HT1080 (cell line): ENCODE results near the gene C19orf38. TPM values are rescaled to one million over a fixed set of nuclear protein-coding genes. Genes with fewer than 3 reads are reported as not detected.
"Not testable (repeated sequence)": the region's sequence is repeated elsewhere in the genome, so short reads cannot be mapped to it uniquely, and the experiment has no call there.

Experiments used
- DNase-seq: peaks from one replicate; pipeline ENCODE4 v3.0.0-alpha.2; 2015; ENCODE audit warnings: low read depth
- total RNA-seq: library from RNA; depleted of rRNA; stranded (reverse); fragments of >200 nt; shearing (Covaris generic); gene quantifications from 2 replicates; pipeline ENCODE4 v1.2.3, GENCODE V29; 2014

Gene C19orf38
- total RNA-seq, 1 experiment from 2014 or later = not detected

DNA sequence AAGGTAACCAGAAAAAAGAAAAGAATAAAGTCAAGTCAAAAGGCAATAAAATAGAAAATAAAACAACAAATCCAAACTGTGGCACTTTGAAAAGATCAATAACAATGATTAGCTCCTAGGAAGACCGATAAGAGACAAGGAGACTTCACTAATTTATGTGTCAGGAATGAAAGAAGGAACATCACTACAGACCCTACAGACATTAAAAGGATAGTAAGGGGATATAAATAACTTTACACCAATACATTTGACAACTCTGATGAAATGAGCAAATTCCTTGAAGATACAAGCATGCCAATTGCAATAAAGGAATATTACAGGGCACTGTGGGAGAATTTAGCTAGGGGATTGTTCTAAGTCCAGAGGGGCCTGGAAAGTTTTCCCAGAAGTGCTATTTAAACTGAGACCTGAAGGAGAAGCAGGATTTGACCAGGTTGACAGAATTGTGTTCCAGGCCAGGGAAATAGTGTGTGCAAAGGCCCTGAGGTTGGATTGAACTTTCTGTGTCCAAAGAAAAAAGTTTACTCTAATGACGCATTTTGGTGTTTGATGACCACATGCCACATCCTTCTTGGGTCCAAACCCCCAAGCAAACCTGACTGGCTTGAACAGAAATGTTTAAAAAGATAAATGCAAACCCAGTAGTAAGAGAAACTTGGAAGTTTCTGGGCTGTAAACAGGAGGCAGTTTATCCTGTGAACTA lies 1.6 kb upstream of the C19orf38 start:
- DNase-seq = no peak

DNA sequence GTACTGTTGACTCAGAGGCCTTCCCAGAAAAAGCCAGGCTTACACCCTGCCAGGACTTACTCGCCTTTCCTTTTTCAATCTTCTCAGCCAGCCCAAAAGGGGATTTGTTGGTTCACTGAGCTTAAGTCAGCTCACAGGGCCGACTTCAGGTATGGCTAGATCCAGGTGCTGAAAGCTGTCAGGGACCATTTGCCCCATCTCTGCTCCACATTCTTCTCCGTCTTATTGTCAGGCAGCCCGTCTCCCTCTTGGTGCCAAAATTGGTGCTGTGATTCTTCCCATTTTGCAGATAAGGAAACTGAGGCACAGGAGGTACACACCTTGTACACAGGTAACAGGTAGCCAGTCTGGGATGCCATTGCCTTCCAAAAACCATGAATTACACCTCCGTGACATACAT lies 2.4 kb downstream of the C19orf38 start:
- no peak for DNase-seq

DNA sequence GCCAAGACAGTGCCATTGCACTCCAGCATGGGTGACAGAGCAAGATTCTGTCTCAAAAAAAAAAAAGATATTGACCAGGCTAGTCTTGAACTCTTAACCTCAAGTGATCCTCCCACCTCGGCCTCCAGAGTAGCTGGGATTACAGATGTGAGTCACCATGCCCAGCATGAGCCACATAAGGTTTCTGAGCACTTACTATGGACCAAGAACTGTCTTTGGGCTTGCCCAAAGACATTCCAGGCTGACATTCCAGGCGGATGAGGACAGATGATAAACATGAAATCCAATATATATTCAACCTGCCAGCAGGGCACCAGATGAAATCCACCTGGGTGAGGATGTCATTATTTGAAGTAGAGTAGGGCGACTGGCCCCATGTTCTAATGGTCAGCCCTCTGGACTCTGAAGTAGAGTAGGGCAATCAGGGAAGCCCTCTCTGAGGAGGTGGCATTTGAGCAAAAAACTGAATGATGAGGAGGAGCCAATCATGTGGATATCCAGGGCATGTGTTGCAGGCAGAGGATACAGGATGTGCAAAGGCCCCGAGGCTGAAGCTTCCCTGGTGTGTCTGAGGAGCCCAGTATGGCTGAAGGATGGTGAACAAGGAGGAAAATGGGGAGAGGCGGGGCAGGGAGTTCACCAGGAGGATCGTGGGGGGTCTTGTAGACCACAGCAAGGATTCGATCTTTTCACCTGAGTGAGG lies 4.0 kb downstream of the C19orf38 start:
- DNase-seq = peak; percentile 66

DNA sequence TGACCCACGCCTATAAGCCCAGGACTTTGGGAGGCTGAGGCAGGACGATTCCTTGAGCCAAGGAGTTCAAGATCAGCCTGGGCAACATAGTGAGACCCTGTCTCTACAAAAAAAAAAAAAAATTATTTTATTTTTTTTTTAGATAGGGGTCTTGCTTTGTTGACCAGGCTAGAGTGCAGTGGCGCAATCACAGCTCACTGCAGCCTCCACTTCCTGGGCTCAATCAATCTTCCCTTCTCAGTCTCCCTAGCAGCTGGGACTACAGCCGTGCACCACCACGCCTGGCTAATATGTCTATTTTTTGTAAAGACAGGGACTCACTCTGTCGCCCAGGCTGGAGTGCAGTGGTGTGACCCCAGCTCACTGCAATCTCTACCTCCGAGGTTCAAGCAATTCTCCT lies 4.7 kb downstream of the C19orf38 start:
- no peak for DNase-seq

DNA sequence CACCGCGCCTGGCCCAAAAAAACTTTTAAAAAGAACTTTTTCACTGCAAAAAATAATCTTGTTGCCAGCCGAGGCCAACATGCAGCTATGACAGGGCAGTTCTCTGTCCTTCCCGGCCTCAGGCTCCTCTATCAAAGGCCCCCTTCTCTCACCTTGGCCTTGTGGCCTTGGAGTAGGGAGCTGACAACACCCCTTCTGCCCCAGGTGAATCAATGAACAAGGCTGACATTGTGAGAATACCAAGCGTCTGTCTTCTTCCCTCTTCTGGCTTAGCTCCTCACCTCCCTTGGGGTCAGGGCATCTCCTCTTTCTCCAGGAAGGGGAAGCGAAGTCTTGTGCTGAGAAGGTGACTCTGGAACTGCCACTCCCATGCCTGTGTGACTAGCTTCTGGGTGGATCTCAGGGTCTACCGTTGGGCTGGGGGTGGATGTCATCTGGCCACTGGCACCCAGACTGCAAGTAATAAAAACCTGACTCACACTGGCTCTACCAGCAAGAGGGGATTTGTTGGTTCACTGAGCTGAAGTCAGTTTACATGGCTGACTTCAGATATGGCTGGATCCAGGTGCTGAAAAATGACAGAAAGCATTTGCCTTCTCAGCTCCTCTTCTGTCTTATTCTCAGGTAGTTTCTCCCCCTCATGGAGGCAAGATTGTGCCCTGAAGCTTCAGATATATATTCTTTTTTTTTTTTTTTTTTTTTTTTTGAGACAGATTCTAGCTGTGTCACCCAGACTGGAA lies 6.3 kb downstream of the C19orf38 start:
- peak; percentile 24 for DNase-seq

DNA sequence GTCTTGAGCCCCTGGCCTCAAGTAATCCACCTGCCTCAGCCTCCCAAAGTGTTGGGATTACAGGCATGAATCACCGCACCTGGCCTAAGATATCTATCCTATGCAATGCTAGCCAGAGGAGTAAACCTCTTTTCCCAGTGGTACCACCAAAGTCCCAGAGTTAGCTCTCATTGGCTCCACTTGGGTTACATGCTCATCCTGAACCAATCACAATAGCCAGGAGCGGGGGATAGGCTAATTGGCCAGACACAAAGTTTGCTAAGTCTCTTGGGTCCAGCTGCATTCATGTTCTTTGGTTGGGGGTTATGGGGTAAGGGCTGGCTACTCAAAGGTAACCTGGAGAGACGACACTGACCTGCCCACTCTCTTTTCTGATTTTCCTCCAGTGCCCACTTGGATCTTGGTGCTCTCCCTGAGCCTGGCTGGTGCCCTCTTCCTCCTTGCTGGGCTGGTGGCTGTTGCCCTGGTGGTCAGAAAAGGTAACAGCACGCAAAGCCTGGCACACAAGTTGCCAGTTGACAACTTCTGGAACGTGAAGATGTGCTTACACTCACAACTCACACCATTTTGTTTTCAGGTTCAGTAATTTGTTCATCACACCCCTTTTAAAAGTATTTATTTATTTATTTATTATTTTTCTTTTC lies 7.8 kb downstream of the C19orf38 start:
- no peak for DNase-seq

DNA sequence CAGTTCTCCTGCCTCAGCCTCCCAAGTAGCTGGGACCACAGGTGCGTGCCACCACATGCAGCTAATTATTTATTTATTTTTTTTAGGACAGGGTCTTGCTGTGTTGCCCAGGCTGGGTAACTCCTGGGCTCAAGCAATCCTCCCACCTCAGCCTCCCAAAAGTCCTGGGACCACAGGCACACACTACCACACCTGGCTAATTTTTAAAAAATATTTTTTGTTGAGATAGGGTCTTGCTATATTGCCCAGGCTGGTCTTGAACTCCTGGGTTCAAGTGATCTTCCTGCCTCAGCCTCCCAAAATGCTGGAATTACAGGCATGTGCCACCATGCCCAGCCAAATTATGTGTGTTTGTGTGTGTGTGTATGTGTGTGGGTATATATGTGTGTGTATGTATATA lies 8.7 kb downstream of the C19orf38 start:
- not testable (repeated sequence) for DNase-seq

DNA sequence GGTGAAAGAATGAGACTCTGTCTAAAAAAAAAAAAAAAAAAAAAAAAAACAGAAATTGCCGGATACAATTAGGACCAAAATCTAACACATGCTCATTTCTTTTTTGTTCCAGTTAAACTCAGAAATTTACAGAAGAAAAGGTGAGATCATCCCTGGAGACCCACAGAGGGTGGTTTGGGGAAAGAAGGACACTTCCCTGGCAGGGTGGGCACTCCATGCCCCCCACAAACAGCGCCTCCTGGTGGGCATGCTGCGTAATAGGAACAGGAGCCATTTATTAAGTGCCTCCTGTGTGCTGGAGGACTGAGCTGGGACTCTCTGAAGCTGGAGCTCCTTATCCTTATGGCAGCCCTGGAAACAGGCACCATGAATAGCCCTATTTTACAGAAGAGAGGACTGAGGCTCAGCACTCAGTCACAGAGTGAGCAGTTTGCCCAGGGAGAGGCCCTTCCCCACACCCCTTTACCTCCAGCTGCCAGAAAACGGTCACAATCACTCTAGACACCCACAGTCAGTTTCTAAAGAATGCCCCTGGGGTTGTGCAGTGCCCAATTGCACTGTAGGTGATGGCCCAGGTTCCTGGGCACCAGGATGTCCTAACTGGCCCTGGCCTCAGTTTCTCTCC lies 10.1 kb downstream of the C19orf38 start:
- no peak for DNase-seq

DNA sequence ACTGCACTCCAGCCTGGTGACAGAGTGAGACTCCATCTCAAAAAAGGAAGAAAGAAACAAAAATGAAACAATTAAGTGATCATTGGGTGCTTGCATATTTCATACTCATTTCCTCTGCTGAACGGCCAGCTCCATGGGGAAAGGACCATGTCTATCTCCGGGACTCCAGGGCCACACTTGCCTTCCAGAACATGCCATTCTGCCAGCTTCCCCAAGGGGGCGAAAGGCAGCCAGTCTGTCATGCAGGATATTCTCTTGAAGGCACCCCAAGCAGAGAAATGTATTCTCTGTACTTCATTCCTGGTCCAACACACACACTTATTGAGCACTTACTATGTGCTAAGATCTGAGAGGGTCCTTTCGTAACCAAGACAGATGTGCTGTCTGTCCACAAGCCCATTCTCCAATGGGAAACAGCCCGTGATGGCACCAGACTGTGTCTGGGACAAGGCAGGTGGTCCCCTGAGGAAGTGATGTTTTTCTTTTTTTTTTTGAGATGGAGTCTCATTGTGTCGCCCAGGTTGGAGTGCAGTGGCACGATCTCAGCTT lies 13.0 kb downstream of the C19orf38 start:
- peak; percentile 23 for DNase-seq

DNA sequence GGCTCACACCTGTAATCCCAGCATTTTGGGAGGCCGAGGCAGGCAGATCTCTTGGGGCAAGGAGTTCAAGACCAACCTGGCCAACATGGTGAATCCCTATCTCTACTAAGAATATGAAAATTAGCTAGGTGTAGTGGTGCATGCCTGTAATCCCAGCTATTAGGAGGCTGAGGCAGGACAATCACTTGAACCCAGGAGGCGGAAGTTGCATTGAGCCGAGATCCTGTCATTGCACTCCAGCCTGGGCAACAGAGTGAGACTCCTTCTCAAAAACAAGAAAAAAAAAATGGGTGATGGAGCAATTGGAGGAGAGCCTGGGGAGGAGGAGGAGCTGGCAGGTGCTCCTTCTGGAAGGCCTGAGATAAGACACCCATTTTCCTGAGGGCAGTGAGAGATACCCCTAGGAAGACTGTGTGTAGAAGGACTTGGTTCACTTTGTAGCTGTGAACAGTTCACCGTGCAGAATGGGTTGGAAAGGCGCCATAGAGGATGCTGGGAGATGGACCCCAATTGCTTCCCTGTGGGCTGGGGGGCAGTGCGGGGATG lies 14.4 kb downstream of the C19orf38 start:
- DNase-seq = no peak

DNA sequence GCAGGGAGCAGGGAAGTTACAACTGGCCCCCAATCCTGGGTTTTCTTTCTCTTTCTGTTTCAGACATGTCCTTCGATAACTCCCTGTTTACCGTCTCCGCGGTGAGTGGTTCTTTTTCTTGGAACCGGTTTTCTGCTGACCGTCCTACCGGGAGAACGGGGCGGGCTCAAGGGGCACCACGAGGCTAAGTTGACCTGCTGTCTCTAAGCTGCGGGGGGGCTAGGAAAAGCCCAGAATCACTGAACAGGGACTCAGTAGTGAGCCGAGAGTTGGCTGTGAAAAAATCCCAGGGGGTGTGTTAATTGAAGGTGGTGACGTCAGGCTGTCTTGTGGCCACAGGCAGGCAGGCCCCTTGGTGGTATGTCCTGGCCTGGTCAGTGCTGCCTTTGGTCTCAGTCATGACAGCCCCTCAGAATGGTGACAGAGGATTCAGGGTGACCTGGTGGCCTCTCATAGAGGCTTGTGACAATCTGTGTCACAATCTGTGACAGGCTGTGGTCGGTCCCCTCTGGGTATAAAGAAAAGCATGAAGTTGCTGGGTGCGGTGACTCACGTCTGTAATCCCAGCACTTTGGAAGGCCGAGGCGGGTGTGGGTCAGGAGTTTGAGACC lies 15.0 kb downstream of the C19orf38 start:
- DNase-seq = peak; percentile 64

DNA sequence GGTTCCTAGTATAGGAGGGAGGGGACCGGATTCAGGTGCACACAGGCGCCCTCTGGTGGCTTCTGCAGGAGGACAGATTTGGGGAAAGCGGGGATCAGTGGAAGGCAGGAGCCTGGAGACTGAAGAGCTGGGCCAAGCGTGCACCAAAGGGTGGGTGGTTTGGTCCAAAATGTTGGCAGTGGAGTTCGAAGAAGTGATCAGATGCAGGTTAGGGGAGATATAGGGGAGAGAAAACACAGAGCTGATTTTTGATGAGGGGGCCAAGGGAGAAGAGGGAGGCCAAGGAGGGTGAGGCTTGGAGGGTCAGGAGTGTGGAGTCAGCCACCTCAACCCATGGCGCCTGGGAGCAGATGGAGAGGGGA lies 16.3 kb downstream of the C19orf38 start:
- peak; percentile 61 for DNase-seq

DNA sequence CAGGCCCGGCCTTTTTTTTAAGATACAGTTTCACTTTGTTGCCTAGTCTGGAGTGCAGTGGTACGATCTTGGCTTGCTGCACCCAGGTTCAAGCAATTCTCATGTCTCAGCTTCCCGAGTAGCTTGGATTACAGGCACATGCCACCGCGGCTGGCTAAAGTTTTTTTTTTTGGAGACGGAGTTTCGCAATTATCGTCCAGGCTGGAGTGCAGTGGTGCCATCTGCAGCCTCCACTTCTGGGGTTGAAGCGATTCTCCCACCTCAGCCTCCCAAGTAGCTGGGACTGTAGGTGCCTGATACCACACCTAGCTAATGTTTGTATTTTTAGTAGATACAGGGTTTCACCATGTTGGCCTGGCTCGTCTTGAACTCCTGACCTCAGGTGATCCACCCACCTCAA lies 18.3 kb downstream of the C19orf38 start:
- DNase-seq = no peak

DNA sequence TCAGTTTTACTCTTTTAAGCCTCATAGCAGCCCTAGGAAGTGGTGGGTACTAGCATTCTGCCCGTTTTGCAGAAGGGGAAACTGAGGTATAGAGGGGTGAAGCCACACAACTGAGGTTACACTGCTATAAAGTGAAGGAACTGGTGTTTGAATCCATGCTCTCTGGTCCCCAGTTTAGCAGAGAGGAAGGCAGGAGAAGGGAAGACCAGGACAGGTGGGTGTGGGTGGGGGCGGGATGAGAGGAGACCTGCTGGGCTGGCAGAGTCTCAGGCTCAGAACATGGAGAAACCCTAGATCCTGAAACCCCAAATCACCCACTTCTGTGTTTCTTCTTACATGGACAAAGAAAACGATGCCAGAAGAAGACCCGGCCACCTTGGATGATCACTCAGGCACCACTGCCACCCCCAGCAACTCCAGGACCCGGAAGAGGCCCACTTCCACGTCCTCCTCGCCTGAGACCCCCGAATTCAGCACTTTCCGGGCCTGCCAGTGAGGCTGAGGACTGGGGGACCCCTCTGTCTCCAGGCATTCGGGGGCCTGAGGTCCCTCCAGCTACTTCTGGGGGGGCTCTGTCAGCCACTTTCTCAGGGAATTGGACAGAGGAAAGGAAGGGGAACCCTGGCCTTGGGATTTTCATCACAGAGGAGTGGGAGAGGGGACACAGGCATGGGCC lies 20.8 kb downstream of the C19orf38 start:
- no peak for DNase-seq

DNA sequence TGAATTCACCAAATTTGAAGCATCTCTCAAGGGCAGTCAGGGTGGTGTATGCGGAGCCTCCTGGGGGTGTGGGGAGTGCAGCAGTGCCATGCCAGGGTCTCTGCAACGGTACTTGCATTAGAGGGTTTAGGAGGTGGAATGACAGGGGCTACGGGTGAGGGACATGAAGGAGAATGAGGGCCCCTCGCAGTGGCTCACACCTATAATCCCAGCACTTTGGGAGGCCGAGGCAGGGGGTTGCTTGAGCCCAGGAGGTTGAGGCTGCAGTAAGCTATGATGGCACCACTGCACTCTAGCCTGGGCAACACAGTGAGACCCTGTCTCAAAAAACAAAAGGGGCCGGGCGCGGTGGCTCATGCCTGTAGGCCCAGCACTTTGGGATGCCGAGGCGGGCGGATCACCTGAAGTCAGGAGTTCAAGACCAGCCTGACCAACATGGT lies 21.7 kb downstream of the C19orf38 start:
- not testable (repeated sequence) for DNase-seq

DNA sequence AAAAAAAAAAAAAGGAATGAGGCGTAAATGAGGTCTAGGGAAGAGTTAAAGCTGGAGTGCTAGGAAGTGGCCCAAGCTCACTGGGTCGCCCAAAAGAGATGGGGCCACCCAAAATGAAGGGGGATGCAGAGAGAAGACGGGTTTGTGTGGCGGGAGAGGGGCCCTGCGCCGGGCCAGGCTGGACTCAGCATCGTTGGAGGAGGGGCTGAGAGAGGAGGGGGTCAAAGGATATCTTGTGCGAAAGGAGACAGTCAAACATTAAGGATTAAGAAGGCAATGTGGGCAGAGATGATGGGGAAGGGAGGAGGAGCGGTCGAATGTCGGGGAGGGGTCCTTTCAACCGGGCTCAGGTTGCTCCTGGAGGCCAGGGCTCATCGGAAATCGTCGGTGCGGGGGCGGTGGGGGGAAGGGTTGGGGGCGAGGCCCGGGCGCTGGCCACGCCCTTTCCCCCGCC lies 22.3 kb downstream of the C19orf38 start:
- no peak for DNase-seq

DNA sequence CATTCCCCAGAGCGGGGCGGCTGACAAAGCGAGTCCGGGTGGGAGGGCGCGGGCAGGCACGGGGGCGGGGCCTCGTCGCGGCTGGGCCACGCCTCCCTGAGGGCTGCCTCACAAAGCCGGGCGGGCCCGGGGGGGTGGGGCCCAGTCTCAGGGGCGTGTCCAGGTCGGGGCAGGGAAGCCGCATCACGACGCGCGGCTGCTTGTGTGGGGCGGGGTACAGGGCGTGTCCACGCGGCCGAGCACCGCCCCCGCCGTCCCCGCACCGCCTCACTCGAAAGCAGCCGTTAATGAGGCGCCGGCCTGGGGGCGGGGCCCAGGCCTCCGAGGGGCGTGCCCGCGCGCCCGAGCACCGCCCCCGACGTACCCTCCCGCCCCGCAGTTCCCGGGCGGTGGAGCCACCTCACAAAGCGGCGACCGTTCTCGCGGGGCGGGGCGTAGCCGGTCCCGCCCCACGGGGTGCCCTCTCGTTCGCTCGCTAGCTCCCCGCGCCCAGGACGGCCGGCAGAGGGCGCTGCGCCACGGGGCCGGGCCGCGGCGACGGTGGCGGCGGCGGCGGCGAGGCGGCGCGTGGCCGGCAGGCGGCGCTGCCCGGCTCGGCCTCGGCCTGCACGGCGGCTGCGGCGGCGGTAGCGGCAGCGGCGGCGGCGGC lies 22.9 kb downstream of the C19orf38 start, which contains the start of gene CARM1:
Gene CARM1 (plus strand): TSS at position 599 of the 649 bp plus-strand sequence. CDS start 150 bp downstream, outside the sequence.
- peak; percentile 98 for DNase-seq

DNA sequence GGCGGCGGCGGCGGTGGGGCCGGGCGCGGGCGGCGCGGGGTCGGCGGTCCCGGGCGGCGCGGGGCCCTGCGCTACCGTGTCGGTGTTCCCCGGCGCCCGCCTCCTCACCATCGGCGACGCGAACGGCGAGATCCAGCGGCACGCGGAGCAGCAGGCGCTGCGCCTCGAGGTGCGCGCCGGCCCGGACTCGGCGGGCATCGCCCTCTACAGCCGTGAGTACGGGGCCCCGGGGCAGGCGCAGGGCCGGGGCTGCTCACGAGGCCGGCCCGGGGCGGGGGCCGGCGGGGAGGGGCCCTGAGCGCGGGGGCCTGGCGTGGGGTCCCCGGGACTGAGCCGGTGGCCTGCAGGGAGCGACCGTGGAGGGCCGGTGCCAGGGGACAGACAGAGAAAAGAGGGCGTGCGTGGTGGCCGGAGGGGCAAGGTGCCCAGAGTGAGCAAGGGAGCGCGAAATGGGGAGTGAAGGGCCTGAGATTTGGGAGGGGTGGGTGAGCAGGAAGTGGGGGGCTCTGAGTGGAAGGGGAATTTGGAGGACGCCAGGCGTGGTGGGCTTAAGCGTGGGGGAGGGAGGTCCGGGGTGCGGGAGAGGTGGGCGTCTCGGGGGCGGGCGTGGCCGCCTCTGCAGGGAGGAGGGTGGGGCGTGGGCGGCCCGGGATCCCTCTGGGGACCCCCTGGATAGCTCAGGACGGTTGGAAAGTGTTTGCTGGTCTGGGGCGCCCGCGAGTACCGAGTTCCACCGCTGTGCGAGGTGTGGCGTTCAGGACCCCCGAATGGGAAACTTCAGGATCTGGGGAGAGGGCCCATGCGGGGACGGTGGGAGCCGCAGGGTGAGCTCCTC lies 23.7 kb downstream of the C19orf38 start:
- no peak for DNase-seq
